Frontal cortex (tissue), 4 donors: ENCODE results near the gene POLRMT. TPM values are rescaled to one million over a fixed set of nuclear protein-coding genes. Genes with fewer than 3 reads are reported as not detected.
"Not testable (repeated sequence)": the region's sequence is repeated elsewhere in the genome, so short reads cannot be mapped to it uniquely, and the experiment has no call there.

ENCODE experiments used
- DNase-seq, 2 donors: peaks; one replicate each; pipeline ENCODE4 v3.0.0; 2012; ENCODE audit warnings: low spot score in 2 of 2
- FAIRE-seq: peaks from 2 replicates; lab custom pipeline; 2012; peaks lifted over from hg19 to GRCh38; lab: Jason Lieb, UNC
- total RNA-seq: library from RNA; depleted of rRNA; stranded (reverse); fragments of >200 nt; gene quantifications from one replicate; pipeline ENCODE4 v1.2.3, GENCODE V29; 2014
- donor health status: control.
- donor health status: control.
- donor health status: control.

POLRMT gene
- total RNA-seq = 15.9 TPM

DNA sequence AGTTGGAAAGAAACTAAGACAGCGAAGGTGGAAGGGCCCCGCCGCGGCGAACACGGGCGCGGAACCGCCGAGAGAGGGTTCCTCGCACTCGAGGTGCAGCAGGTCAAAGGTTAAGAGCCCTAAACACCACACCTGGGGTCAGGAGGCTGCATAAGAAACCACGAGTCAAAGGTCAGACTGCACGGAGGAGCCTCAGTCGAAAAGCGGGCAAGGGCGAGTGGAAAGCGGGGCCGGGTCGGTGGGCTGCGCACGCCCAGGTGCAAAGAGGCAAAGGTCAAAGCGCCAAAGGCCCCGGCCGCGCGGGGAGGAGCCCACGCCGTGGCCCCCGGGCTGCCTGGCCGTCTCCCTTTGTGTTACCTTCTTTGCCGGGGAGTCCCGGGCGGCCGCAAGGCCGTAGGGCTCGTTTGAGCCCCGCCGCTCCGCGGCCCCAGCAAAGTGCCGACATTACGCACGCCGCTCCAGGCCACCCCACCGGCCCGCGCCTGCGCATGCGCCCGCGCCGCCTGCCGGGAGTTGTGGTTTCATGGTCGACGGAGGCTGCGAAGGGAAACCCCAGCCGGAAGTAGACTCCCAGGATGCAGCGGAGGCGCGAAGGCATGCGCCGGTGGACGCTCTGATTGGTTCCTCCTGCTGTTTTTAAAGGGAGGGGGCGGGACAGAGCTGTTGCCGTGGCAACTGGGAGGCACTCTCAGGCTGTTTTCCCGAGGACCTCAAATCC is at the start of gene POLRMT:
Gene POLRMT (minus strand): TSS at position 470 of the 718 bp plus-strand sequence. CDS start 25 bp downstream, at position 445.
- DNase-seq = peak; percentile 100
- FAIRE-seq = peak; percentile 34

GRCh38 chr19:682678-683320 is 49.5 kb upstream of the POLRMT start:
- DNase-seq = no peak
- FAIRE-seq = no peak

- no peak for FAIRE-seq
- DNase-seq = peak; percentile 83 to 85
These were observed 48.0 kb upstream of the POLRMT start for GRCh38 chr19:681029-682019.

DNA sequence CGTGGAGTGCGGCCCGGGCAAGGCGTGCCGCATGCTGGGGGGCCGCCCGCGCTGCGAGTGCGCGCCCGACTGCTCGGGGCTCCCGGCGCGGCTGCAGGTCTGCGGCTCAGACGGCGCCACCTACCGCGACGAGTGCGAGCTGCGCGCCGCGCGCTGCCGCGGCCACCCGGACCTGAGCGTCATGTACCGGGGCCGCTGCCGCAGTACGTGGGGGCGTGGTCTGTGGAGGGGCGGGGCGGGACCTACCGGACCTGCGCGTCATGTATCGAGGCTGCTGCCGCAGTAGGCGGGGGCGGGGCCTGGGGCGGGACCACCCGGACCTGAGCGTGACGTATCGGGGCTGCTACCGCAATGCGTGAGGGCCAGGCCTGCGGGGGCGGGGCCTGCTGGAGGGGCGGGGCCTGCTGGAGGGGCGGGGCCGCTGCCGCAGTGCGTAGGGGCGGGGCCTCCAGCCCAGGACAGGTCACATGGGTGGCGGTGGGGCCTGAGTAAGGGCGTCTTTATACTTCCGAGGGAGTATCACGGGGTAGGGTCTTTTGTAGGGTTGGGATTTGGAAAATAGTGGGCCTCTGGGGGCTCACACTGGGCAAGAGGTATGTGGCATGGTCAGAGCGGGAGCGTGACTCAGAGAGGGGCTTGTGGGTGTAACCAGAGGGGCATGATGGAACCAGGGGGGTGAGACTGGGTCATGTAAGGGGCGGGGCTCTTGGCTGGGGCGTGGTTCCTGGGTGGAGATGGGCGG is 47.1 kb upstream of the POLRMT start:
- no peak for FAIRE-seq
- DNase-seq = peak; percentile 98 to 99

DNA sequence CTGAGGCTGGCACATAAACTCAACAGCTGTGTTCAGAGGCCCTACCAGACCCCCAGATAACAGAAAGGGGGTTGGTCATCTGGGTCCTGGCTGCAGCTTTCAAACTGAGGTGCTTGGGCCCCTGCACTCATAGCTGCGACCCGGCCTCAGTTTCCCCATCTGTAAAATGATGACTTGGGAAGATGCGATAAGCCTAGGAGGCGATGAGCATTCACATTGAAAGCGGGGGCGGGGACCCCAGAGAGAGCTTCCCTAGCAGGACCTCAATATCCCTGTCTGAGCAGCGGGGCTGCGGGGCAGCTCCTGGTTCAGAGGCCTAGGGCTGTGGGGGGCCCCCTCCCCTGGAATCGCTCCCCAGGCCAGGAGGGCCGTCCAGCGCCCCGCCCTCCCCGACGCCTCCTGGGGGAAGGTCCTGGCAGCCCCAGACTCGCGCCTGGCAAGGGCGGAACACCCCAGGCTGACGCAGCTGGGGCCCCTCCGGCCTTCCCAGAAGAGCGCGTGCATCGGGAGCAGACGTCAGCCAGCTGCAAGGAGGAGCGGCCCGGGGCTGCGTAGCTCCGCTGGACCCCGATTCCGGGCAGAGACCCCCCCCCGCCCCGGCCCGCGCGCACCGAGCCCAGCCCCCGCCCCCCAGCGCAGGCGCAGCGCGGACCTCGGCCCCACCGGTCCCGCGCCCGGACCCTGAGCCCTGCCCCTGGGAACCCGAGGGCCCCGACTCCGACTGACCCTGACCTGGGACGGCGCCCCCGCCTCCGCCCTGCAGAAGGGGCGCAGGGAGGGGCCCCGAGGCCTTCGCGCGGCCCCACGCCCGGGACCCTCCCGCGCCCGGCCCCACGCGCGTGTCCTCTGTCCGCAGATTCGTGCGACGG is 46.3 kb upstream of the POLRMT start:
- FAIRE-seq (no peak), DNase-seq (peak; percentile 75)

- FAIRE-seq = no peak
- DNase-seq = no peak
These were observed 45.6 kb upstream of the POLRMT start for GRCh38 chr19:678791-679388.

GRCh38 chr19:677601-678436 is 44.5 kb upstream of the POLRMT start:
- FAIRE-seq (no peak), DNase-seq (no peak)

GRCh38 chr19:677201-677600 is 43.9 kb upstream of the POLRMT start:
- peak in 1 of 2 donors; percentile 69 for DNase-seq

DNA sequence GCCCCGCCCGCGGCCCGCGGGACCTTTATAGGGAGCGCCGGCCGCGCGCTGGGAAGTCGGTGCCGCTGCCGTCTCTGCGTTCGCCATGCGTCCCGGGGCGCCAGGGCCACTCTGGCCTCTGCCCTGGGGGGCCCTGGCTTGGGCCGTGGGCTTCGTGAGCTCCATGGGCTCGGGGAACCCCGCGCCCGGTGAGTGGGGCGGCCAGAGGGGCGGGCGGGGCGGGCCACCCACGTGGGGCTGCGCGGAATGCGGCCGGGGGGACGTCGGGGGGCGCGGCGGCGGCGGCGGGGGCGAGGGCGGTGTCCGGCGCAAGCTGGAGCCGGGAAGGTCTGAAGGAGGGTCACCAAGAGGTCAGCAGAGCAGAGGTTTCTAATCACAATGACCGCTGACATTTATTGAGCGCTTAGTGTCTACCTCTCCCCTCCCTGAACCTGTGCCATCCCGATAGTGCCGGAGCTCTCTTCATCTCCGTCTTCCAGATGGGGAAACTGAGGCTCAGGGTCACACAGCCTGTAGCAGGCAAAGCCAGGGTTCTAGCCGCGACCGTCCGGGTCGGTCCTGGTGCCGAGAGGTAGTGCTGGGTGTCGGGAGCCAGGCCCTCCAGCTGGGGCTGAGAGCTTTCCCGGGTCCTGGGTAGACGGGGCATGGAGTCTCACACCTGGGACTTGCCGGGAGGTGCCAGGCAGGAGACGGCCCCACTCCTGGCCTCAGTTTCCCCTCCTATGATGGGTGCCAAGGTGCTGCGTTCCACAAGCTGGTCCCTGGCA is 43.2 kb upstream of the POLRMT start, which contains the start of gene FSTL3:
Gene FSTL3 (plus strand): TSS at position 54 of the 767 bp plus-strand sequence. CDS start 32 bp downstream, at position 86.
- DNase-seq = no peak

More at GRCh38 chr19:677201-677600, 43.9 kb upstream of the POLRMT start:
- no peak for FAIRE-seq

GRCh38 chr19:676007-676338 is 42.6 kb upstream of the POLRMT start:
- FAIRE-seq = no peak
- no peak for DNase-seq

More for the DNA sequence above, 43.2 kb upstream of the POLRMT start, which contains the start of gene FSTL3:
- no peak for FAIRE-seq

DNA sequence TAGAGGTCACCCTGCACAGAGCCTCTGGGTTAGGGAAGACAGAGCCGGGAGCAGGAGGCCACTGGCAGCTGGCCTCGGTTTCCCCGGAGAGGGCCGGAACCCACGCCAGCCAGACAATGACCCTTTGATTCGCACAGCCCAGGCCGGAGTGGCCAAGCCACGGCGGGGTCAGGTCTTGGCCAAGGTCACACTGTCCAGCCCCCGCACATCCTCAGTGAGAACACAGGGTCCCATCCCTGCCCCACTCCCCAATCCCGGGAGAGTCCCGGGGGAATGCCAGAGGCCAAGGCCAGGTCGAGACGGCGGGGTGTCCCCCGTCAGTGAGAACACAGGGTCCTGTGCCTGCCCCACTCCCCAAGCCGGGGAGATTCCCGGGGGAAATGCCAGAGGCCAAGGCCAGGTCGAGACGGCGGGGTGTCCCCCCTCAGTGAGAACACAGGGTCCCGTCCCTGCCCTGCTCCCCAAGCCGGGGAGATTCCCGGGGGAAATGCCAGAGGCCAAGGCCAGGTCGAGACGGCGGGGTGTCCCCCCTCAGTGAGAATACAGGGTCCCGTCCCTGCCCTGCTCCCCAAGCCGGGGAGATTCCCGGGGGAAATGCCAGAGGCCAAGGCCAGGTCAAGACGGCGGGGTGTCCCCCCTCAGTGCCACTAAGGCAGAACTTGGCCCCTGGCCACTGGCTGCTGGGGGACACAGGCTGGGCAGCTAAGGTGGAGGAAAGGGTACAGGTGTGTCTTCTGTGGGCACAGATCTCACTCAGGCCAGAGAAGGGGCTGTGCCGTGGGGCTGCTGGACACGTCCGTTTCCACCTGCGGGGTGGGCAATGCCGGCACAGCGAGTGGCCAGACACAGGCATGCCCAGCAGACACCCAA is 41.2 kb upstream of the POLRMT start:
- FAIRE-seq = no peak
- peak in 1 of 2 donors; percentile 66 for DNase-seq

- no peak for FAIRE-seq
- no peak for DNase-seq
These were observed 37.3 kb upstream of the POLRMT start for GRCh38 chr19:670609-671075.

DNA sequence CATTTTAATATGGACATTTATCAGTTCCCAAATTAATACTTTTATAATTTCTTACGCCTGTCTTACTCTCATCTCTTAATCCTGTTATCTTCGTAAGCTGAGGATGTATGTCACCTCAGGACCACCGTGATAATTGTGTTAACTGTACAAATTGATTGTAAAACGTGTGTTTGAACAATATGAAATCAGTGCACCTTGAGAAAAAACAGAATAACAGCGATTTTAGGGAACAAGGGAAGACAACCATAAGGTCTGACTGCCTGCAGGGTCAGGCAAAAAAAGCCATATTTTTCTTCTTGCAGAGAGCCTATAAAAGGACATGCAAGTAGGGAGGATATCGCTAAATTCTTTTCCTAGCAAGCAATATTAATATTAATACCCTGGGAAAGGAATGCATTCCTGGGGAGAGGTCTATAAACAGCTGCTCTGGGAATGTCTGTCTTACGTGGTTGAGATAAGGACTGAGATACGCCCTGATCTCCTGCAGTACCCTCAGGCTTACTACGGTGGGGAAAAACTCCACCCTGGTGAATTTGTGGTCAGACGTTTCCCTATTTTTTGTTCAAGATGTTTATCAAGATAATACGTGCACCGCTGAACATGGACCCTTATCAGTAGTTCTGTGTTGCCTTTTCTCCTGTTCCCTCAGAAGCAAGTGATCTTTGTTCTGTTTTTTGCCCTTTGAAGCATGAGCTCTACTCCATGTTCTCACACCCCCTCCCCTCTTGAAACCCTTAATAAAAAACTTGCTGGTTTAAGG is 35.5 kb upstream of the POLRMT start:
- not testable (repeated sequence) for DNase-seq, FAIRE-seq

DNA sequence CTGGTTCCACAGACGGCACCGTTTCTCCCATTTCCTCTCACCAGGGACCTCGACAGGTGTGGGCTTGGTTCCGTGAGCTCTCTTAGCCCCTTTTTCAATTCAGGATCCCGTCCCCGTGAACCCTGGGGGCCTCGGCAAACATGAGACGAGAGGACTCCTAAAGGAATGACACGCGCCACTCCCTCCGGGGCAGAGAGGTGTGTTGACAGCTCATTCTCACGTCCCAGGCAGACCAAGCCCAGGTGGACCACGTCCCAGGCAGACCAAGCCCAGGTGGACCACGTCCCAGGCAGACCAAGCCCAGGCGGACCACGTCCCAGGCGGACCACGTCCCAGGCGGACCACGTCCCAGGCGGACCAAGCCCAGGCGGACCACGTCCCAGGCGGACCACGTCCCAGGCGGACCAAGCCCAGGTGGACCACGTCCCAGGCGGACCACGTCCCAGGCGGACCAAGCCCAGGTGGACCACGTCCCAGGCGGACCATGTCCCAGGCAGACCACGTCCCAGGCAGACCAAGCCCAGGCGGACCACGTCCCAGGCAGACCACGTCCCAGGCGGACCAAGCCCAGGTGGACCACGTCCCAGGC is 33.7 kb upstream of the POLRMT start:
- not testable (repeated sequence) for FAIRE-seq, DNase-seq
